ENCODE measurements around the gene TBC1D16.

GRCh38 chr17:79987935-79988184 lies 47.8 kb downstream of the TBC1D16 start:
- TF ChIP-seq CTCF (IDR thresholded peaks at IDR 0.05; ENCODE audit: poor library complexity): no peak
- no peak for TF ChIP-seq EZH2 (IDR thresholded peaks at IDR 0.05; ENCODE audit: borderline replicate concordance)

All from hepatocyte (in vitro differentiated cells).